ENCODE measurements around the gene MS4A4E. TPM values are rescaled to one million over a fixed set of nuclear protein-coding genes. Genes with fewer than 3 reads are reported as not detected.
A peak's percentile ranks its signal among the peaks of the same experiment; 100 is the strongest.
"Not testable (repeated sequence)": the region's sequence is repeated elsewhere in the genome, so short reads cannot be mapped to it uniquely, and the experiment has no call there.

Gene MS4A4E
- total RNA-seq, 1 experiment from 2014 or later = not detected

DNA sequence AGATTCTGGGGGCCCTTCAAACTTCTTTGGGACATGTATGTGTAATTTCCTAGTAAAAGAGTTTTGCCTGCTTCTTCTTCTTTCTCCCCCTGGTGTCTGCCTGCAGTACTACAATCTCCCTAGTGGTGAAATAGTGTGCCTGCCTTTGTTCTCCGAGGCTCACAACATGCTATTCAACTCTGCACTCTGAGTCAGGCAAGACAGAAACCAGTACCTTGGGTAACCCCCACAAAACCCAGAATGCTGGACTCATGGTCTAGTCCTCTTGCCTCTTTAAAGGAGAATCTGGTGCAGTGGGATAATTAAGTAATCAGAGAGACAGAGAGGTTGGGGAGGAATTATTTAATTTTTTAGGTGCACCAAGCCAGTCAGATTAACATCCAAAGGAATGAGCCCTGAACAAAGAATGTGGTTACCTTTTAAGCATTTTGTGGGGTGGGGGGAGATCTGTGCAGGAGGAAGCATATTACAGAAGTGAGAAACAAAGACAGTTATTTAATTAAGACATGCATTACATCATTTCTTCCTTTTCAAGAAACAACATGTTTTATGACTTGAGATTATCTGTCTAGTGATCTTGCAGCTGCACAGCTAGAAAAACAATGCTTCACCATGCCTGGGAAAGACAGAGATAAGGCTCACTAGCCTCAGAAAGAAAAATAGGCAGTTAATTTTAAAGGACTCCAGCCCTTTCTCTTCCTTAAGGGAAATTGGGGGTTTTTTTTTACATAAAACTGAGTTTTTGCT, 49.1 kb downstream of the MS4A4E start:
- Mint-ChIP-seq H3K4me3 (no peak overlapping the region), H3K4me1 (peaks cover 13% of the 10 kb centered on the region), H3K27me3 (ENCODE audit: low read depth) (no peaks in the 10 kb centered on the region), H3K9me3 (peaks cover 20% of the 10 kb centered on the region), H3K36me3 (peaks cover 10% of the 10 kb centered on the region), H3K27ac (no peak overlapping the region)
- ATAC-seq (peak; percentile 97), DNase-seq (ENCODE audit: low spot score) (peak; percentile 77)
- ChIA-PET POLR2A (no interaction called here), CTCF (interaction anchor here (0.7 to 1.7 kb wide), 3 partner anchors 10 to 363 kb away, joined by 3 to 6 read pairs (median 4); no protein-coding TSS in a partner anchor)
- TF ChIP-seq, protein P1, sequence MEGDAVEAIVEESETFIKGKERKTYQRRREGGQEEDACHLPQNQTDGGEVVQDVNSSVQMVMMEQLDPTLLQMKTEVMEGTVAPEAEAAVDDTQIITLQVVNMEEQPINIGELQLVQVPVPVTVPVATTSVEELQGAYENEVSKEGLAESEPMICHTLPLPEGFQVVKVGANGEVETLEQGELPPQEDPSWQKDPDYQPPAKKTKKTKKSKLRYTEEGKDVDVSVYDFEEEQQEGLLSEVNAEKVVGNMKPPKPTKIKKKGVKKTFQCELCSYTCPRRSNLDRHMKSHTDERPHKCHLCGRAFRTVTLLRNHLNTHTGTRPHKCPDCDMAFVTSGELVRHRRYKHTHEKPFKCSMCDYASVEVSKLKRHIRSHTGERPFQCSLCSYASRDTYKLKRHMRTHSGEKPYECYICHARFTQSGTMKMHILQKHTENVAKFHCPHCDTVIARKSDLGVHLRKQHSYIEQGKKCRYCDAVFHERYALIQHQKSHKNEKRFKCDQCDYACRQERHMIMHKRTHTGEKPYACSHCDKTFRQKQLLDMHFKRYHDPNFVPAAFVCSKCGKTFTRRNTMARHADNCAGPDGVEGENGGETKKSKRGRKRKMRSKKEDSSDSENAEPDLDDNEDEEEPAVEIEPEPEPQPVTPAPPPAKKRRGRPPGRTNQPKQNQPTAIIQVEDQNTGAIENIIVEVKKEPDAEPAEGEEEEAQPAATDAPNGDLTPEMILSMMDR (IDR thresholded peaks at IDR 0.05) = peak; percentile 73
- TF ChIP-seq, protein P2, sequence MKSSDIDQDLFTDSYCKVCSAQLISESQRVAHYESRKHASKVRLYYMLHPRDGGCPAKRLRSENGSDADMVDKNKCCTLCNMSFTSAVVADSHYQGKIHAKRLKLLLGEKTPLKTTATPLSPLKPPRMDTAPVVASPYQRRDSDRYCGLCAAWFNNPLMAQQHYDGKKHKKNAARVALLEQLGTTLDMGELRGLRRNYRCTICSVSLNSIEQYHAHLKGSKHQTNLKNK (CRISPR knock-in tag; IDR thresholded peaks at IDR 0.05) = no peak
- TF ChIP-seq, protein P3, sequence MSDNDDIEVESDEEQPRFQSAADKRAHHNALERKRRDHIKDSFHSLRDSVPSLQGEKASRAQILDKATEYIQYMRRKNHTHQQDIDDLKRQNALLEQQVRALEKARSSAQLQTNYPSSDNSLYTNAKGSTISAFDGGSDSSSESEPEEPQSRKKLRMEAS (CRISPR knock-in tag; IDR thresholded peaks at IDR 0.05) = no peak

DNA sequence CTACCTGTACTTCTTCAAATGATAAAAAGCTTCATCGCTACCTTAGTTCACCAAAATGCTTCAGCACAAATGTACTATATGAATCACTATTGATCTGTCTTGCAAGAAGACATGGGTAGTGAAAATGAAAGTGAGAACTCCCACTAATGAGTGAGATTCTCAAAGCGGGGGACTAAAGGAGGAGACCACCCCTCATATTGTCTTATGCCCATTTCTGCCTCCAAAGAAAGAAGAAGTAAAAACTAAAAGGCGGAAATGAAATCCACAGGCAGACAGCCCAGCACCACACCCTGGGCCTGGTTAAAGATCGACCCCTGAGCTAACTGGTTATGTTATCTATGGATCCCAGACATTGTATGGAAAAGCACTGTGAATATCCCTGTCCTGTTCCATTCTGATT, 50.4 kb downstream of the MS4A4E start:
- H3K27me3 Mint-ChIP-seq (ENCODE audit: low read depth); POLR2A ChIA-PET; ATAC-seq; H3K4me3 Mint-ChIP-seq; H3K36me3 Mint-ChIP-seq; H3K27ac Mint-ChIP-seq; DNase-seq (ENCODE audit: low spot score): not testable (repeated sequence)
- Mint-ChIP-seq H3K4me1 (peaks cover 13% of the 10 kb centered on the region), H3K9me3 (peaks cover 22% of the 10 kb centered on the region)
- CTCF ChIA-PET = interaction anchor here (1.7 kb wide), 1 partner anchor 9 kb away, joined by 6 read pairs; no protein-coding TSS in a partner anchor

DNA sequence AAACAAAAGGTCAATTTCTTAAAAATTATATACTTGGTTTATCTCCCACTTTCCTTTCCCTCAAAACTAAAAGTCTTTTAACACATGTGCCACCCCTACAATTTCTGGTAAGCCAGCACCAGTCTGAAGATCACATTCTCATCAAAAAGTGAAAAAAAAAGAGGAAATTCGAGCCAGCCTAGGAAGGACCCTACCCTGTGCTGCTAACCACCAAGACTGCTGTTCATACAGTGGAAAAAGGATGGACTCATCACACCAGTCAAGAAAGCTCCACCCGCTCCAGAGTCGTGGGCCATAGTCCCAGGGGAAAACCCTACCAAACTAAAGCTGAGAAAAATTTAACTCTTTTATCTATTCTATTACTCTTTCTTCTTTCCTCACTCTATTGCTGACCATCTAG, 54.5 kb downstream of the MS4A4E start:
- H3K27me3 Mint-ChIP-seq (ENCODE audit: low read depth); H3K27ac Mint-ChIP-seq; DNase-seq (ENCODE audit: low spot score); H3K4me3 Mint-ChIP-seq; ATAC-seq; POLR2A ChIA-PET; CTCF ChIA-PET: not testable (repeated sequence)
- peaks cover 40% of the 10 kb centered on the region for H3K9me3 Mint-ChIP-seq
- H3K36me3 Mint-ChIP-seq = peaks cover 21% of the 10 kb centered on the region
- H3K4me1 Mint-ChIP-seq = peaks cover 10% of the 10 kb centered on the region; the same call in 1 of the 2 replicates

DNA sequence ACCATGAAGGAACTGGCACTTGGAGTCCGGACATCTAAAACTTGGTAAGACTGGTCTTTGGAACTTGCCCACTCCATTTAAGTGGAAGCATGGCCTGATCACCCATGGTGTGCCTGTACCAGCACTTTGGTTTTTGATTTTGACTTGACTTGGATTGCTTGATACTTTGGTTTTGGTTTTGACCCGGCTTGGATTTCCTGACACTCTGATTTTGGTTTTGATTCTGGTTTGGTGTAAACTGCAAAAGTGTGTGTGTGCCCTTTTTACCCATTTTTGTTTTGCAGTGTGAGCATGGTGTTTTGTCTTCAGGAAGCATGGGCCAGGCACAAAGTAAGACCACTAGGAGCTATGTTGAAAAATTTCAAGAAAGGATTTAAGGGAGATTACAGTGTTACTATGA, 56.8 kb downstream of the MS4A4E start:
- Mint-ChIP-seq H3K36me3 (peaks cover 12% of the 10 kb centered on the region), H3K9me3 (peaks cover 23% of the 10 kb centered on the region), H3K4me1 (peaks cover 10% of the 10 kb centered on the region; the same call in 1 of the 2 replicates)
- ATAC-seq; H3K4me3 Mint-ChIP-seq; DNase-seq (ENCODE audit: low spot score); H3K27ac Mint-ChIP-seq; POLR2A ChIA-PET; H3K27me3 Mint-ChIP-seq (ENCODE audit: low read depth); CTCF ChIA-PET: not testable (repeated sequence)

DNA sequence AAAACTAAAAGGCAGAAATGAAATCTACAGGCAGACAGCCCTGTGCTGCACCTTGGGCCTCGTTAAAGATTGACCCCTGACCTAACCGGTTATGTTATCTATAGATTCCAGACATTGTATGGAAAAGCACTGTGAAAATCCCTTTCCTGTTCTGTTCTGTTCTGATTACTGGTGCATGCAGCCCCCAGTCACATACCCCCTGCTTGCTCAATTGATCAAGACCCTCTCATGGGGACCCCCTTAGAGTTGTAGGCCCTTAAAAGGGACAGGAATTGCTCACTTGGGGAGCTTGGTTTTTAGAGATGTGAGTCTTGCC, 57.5 kb downstream of the MS4A4E start:
- peaks cover 12% of the 10 kb centered on the region for H3K36me3 Mint-ChIP-seq
- DNase-seq (ENCODE audit: low spot score); H3K27me3 Mint-ChIP-seq (ENCODE audit: low read depth); ATAC-seq; H3K4me3 Mint-ChIP-seq; CTCF ChIA-PET; POLR2A ChIA-PET; H3K27ac Mint-ChIP-seq: not testable (repeated sequence)
- H3K4me1 Mint-ChIP-seq = peaks cover 10% of the 10 kb centered on the region; the same call in 1 of the 2 replicates
- peaks cover 23% of the 10 kb centered on the region for H3K9me3 Mint-ChIP-seq

DNA sequence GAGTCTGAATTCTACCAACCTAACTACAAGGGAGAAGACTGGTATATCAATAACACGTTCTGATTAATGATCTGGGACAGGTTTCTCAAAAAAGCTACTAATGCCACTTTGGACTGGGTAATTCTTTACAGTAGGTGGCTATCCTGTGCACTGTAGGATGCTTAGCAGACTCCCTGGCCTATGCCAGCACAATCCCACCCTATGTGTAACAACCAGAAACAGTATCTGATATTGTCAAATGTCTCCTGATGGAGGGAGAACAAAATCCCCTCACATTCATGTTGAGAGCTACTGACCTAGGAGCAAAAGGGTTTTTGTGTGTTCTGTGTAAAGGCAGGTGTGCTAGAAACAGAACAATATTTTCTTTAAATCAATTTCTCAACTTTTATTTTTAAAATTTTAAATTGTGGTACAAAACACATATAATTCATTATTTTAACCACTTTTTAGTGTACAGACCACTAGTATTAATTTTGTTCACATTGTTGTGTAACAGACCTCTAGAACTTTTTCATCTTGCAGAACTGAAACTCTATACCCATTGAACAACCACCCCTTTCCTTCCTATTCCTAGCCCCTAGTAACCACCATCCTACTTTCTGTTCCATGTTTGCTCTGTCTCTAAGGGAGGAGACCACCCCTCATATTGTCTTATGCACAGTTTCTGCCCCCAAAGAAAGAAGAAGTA, 58.0 kb downstream of the MS4A4E start:
- TF ChIP-seq, protein P4, sequence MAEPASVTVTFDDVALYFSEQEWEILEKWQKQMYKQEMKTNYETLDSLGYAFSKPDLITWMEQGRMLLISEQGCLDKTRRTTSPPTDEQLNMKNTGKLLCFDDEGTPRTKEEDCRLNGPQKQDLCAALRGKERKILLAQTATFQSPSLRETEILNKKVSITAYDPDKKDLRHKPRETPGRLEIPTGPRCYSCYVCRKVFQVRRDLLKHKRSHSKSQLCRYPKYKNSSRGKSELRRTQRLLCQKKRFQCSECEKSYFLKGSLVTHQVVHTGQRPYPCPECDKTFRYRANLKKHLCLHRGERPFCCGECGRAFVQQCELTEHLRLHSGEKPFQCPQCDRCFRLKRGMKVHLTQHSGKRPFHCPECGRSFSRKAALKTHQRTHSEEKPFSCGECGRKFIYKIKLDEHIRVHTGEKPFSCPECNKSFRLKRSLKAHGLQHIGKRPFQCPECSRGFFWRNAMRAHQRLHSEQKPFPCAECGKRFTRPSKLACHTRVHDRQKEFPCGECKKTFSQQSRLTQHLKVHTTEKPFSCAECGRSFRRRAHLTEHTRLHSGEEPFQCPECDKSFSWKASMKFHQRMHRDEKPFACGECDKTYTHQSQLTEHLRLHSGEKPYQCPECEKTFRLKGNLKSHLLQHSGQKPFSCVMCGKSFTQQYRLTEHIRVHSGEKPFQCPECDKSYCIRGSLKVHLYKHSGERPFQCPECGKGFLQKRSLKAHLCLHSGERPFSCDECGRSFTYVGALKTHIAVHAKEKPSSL (CRISPR knock-in tag; conservative IDR thresholded peaks at IDR 0.05) = no peak
- TF ChIP-seq, protein P5, sequence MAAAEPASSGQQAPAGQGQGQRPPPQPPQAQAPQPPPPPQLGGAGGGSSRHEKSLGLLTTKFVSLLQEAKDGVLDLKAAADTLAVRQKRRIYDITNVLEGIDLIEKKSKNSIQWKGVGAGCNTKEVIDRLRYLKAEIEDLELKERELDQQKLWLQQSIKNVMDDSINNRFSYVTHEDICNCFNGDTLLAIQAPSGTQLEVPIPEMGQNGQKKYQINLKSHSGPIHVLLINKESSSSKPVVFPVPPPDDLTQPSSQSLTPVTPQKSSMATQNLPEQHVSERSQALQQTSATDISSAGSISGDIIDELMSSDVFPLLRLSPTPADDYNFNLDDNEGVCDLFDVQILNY (CRISPR knock-in tag; IDR thresholded peaks at IDR 0.05) = no peak
- TF ChIP-seq, protein P6, sequence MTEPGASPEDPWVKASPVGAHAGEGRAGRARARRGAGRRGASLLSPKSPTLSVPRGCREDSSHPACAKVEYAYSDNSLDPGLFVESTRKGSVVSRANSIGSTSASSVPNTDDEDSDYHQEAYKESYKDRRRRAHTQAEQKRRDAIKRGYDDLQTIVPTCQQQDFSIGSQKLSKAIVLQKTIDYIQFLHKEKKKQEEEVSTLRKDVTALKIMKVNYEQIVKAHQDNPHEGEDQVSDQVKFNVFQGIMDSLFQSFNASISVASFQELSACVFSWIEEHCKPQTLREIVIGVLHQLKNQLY (CRISPR knock-in tag; IDR thresholded peaks at IDR 0.05) = no peak
- no peak for TF ChIP-seq EMX1 (CRISPR knock-in tag; IDR thresholded peaks at IDR 0.05)
- TF ChIP-seq ZNF138 (CRISPR knock-in tag; conservative IDR thresholded peaks at IDR 0.05) = no peak
- TF ChIP-seq ETV6 (CRISPR knock-in tag; IDR thresholded peaks at IDR 0.05) = no peak
- TF ChIP-seq NR3C1 (CRISPR knock-in tag; conservative IDR thresholded peaks at IDR 0.05; ENCODE audit: low read depth) = no peak
- ATAC-seq = no peak
- Mint-ChIP-seq H3K9me3 (peaks cover 23% of the 10 kb centered on the region), H3K4me3 (no peak overlapping the region), H3K27me3 (ENCODE audit: low read depth) (no peaks in the 10 kb centered on the region; the same call in 1 of the 2 replicates), H3K4me1 (peaks cover 10% of the 10 kb centered on the region; the same call in 1 of the 2 replicates), H3K27ac (no peak overlapping the region), H3K36me3 (peaks cover 12% of the 10 kb centered on the region)
- CTCF ChIA-PET = interaction anchor here (0.6 to 1.4 kb wide), 3 partner anchors 8 to 467 kb away, joined by 3 to 6 read pairs (median 4); no protein-coding TSS in a partner anchor
- POLR2A ChIA-PET = no interaction called here
- DNase-seq (ENCODE audit: low spot score) = no peak
